Peyer's patch (tissue), 4 donors: ENCODE data around the gene ANKRD16.
"Not testable (repeated sequence)": the region's sequence is repeated elsewhere in the genome, so short reads cannot be mapped to it uniquely, and the experiment has no call there.

Source experiments
- POLR2A ChIP-seq, 2 donors: fragments of 450-650 bp; IDR thresholded peaks; one replicate each; pipeline ENCODE4 v1.5.1; 2017; ENCODE audit warnings: antibody characterized with exemption in 2 of 2, mild to moderate bottlenecking in 2 of 2, moderate library complexity in 2 of 2
- TF ChIP-seq, protein P1 (sequence below), 6 experiments: fragments of 450-650 bp in 4 of 6; fragments of 200-600 bp in 2 of 6; sonication (generic) in 1 of 6; IDR thresholded peaks; one replicate each; pipeline ENCODE4 v1.5.1; 2017 to 2019; ENCODE audit warnings: antibody characterized with exemption in 6 of 6, mild to moderate bottlenecking in 3 of 6, moderate library complexity in 1 of 6

DNA sequence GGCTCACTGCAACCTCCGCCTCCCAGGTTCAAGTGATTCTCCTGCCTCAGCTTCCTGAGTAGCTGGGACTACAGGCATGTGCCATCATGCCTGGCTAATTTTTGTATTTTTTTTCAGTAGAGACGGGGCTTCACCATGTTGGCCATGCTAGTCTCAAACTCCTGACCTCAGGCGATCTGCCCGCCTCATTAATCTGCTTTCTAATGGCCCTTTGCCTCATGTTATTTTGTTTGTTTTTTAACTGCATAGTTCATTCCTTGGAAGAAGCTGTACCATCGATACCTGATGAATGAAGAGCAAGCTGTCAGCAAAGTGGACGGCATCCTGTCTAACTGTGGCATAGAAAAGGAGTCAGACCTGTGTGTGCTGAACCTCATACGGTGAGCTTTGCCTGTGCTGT, 19.0 kb upstream of the ANKRD16 start:
- TF ChIP-seq, protein P1, sequence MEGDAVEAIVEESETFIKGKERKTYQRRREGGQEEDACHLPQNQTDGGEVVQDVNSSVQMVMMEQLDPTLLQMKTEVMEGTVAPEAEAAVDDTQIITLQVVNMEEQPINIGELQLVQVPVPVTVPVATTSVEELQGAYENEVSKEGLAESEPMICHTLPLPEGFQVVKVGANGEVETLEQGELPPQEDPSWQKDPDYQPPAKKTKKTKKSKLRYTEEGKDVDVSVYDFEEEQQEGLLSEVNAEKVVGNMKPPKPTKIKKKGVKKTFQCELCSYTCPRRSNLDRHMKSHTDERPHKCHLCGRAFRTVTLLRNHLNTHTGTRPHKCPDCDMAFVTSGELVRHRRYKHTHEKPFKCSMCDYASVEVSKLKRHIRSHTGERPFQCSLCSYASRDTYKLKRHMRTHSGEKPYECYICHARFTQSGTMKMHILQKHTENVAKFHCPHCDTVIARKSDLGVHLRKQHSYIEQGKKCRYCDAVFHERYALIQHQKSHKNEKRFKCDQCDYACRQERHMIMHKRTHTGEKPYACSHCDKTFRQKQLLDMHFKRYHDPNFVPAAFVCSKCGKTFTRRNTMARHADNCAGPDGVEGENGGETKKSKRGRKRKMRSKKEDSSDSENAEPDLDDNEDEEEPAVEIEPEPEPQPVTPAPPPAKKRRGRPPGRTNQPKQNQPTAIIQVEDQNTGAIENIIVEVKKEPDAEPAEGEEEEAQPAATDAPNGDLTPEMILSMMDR (IDR thresholded peaks at IDR 0.05) = not testable (repeated sequence)
- TF ChIP-seq POLR2A (IDR thresholded peaks at IDR 0.05) = not testable (repeated sequence)
